DOHH2 (cell line): ENCODE results near the gene TBC1D22A.

Experiments
- H3F3A ChIP-seq: fragments of 200-600 bp; sonication (generic), shearing (Covaris generic); 2 replicates; pipeline ENCODE4 v1.6.0; 2016; ENCODE audit warnings: antibody characterized with exemption, mild to moderate bottlenecking; ENCODE audit not compliant: control insufficient read depth, insufficient read depth
- H3K27ac ChIP-seq: fragments of 200-600 bp; sonication (generic); 2 replicates; pipeline ENCODE4 v1.5.1; 2014; ENCODE audit warnings: low read depth, mild to moderate bottlenecking, low read length, moderate library complexity
- H3K27me3 ChIP-seq: fragments of 200-600 bp; sonication (generic); 2 replicates; pipeline ENCODE4 v1.6.1; 2014; ENCODE audit warnings: mild to moderate bottlenecking, low read length, mixed read lengths; ENCODE audit not compliant: control insufficient read depth
- H3K36me3 ChIP-seq: fragments of 200-600 bp; sonication (generic); 2 replicates; pipeline ENCODE4 v1.6.1; 2014; ENCODE audit warnings: mild to moderate bottlenecking, low read length, moderate library complexity, mixed read lengths; ENCODE audit not compliant: control insufficient read depth
- H3K4me1 ChIP-seq: fragments of 200-600 bp; sonication (generic); 2 replicates; pipeline ENCODE4 v1.6.1; 2014; ENCODE audit warnings: mild to moderate bottlenecking, low read length, mixed read lengths; ENCODE audit not compliant: control insufficient read depth
- H3K4me2 ChIP-seq: fragments of 200-600 bp; sonication (generic); 2 replicates; pipeline ENCODE4 v1.6.0; 2014; ENCODE audit warnings: mild to moderate bottlenecking, low read length, moderate library complexity
- H3K4me3 ChIP-seq: fragments of 200-600 bp; sonication (generic); 2 replicates; pipeline ENCODE4 v1.5.1; 2014; ENCODE audit warnings: mild to moderate bottlenecking, low read length, mixed read lengths
- H3K79me2 ChIP-seq: fragments of 200-600 bp; sonication (generic); 2 replicates; pipeline ENCODE4 v1.6.1; 2014; ENCODE audit warnings: mild to moderate bottlenecking, low read length, mixed read lengths; ENCODE audit not compliant: control insufficient read depth
- H3K9me2 ChIP-seq: fragments of 200-600 bp; sonication (generic); replicated peaks from 2 replicates; pipeline ENCODE4 v1.6.1; 2014; ENCODE audit warnings: mild to moderate bottlenecking, low read length, mixed read lengths; ENCODE audit not compliant: control insufficient read depth
- H3K9me3 ChIP-seq: fragments of 200-600 bp; sonication (generic); 2 replicates; pipeline ENCODE4 v1.6.1; 2014; ENCODE audit warnings: antibody characterized with exemption, low read length, mixed read lengths; ENCODE audit not compliant: control insufficient read depth, insufficient read depth
- H4K20me1 ChIP-seq: fragments of 200-600 bp; sonication (generic); 2 replicates; pipeline ENCODE4 v1.6.0; 2014; ENCODE audit warnings: low read depth, mild to moderate bottlenecking, antibody characterized with exemption, low read length, moderate library complexity; ENCODE audit not compliant: control insufficient read depth, insufficient read depth
- CTCF ChIP-seq: fragments of 200-600 bp; sonication (generic); IDR thresholded peaks from one replicate; pipeline ENCODE4 v1.5.1; 2014; ENCODE audit warnings: antibody characterized with exemption, mild to moderate bottlenecking, low read depth, low read length; ENCODE audit not compliant: poor library complexity, severe bottlenecking
- EZH2phosphoT487 ChIP-seq: fragments of 200-600 bp; sonication (generic); IDR thresholded peaks from 2 replicates; pipeline ENCODE4 v1.6.1; 2017; ENCODE audit warnings: borderline replicate concordance, mild to moderate bottlenecking, antibody characterized with exemption, low read length, moderate library complexity, mixed read lengths

The TBC1D22A gene

GRCh38 chr22:47016631-47017030 is 254.2 kb downstream of the TBC1D22A start:
- no peak overlapping the region for H3K4me2 ChIP-seq
- no peaks in the 10 kb centered on the region for H3F3A ChIP-seq
- H3K4me1 ChIP-seq: no peaks in the 10 kb centered on the region
- H3K79me2 ChIP-seq: peaks cover 45% of the 10 kb centered on the region
- no peak overlapping the region for H3K4me3 ChIP-seq
- H4K20me1 ChIP-seq: no peaks in the 10 kb centered on the region
- H3K27me3 ChIP-seq: no peaks in the 10 kb centered on the region
- no peaks in the 10 kb centered on the region for H3K9me2 ChIP-seq
- no peak overlapping the region for H3K27ac ChIP-seq
- H3K36me3 ChIP-seq: peaks cover 90% of the 10 kb centered on the region
- TF ChIP-seq EZH2phosphoT487: no peak
- no peak for TF ChIP-seq CTCF
- peaks cover 61% of the 10 kb centered on the region for H3K9me3 ChIP-seq

- no peak for TF ChIP-seq CTCF
- TF ChIP-seq EZH2phosphoT487: no peak
- Histone ChIP-seq H3K9me3 (peaks cover 63% of the 10 kb centered on the region), H3K4me1 (no peaks in the 10 kb centered on the region), H3K27me3 (no peaks in the 10 kb centered on the region), H3F3A (no peaks in the 10 kb centered on the region), H3K27ac (no peak overlapping the region), H3K36me3 (peaks cover 91% of the 10 kb centered on the region), H4K20me1 (no peaks in the 10 kb centered on the region), H3K4me2 (no peak overlapping the region), H3K4me3 (no peak overlapping the region), H3K9me2 (no peaks in the 10 kb centered on the region), H3K79me2 (peaks cover 39% of the 10 kb centered on the region)
Measured at GRCh38 chr22:47017245-47017644, 254.8 kb downstream of the TBC1D22A start.

GRCh38 chr22:47018010-47018910 is 255.8 kb downstream of the TBC1D22A start:
- H4K20me1 ChIP-seq: no peaks in the 10 kb centered on the region
- H3K9me3 ChIP-seq: peaks cover 63% of the 10 kb centered on the region
- no peaks in the 10 kb centered on the region for H3K9me2 ChIP-seq
- peaks cover 93% of the 10 kb centered on the region for H3K36me3 ChIP-seq
- H3F3A ChIP-seq: no peaks in the 10 kb centered on the region
- no peak overlapping the region for H3K4me3 ChIP-seq
- no peak overlapping the region for H3K27ac ChIP-seq
- H3K27me3 ChIP-seq: no peaks in the 10 kb centered on the region
- H3K79me2 ChIP-seq: peaks cover 32% of the 10 kb centered on the region
- no peaks in the 10 kb centered on the region for H3K4me1 ChIP-seq
- H3K4me2 ChIP-seq: no peak overlapping the region
- no peak for TF ChIP-seq CTCF
- no peak for TF ChIP-seq EZH2phosphoT487
